HepG2 (cell line): ENCODE data around the gene ERFL. TPM values are rescaled to one million over a fixed set of nuclear protein-coding genes. Genes with fewer than 3 reads are reported as not detected.

Experiments used
- ATAC-seq: fragments of 200-7000 bp; cut with Tn5 transposase; 3 replicates; pipeline ENCODE4 v1.9.1; 2020; ENCODE audit warnings: mild to moderate bottlenecking, moderate library complexity
- BruUV-seq: library from RNA; stranded (reverse); fragments of 400-500 nt; replicated peaks from 2 replicates; lab custom pipeline; 2021; lab: Mats Ljungman, UMichigan
- CTCF ChIA-PET: fragments of 300-600 bp; formaldehyde crosslinking; extraction: SDS; loops from one replicate; lab custom pipeline; 2021; ENCODE audit warnings: low total read pairs, inconsistent platforms, low intra/inter-chr PET ratio; lab: Yijun Ruan, JAX
- POLR2A ChIA-PET: fragments of 350-600 bp; sonication (Branson Sonifier 250); formaldehyde crosslinking; loops from one replicate; lab custom pipeline; 2020; ENCODE audit warnings: antibody characterized with exemption, inconsistent platforms; lab: Yijun Ruan, JAX
- DNase-seq: peaks from one replicate; pipeline ENCODE4 v3.0.0-alpha.2; 2015; ENCODE audit warnings: low spot score
- FAIRE-seq: peaks from 3 replicates; lab custom pipeline; 2011; peaks lifted over from hg19 to GRCh38; lab: Jason Lieb, UNC
- H2AFZ ChIP-seq: one replicate; pipeline ENCODE4 v1.6.1; 2011; ENCODE audit warnings: low read length, inconsistent platforms
- H3K27ac ChIP-seq: fragments of 300-600 bp; 3 replicates; pipeline ENCODE4 v1.8.0; 2011; ENCODE audit warnings: mixed run types, mild to moderate bottlenecking, mixed read lengths, low read length, inconsistent platforms; ENCODE audit not compliant: insufficient read depth; ENCODE audit errors: extremely low read length
- H3K27me3 ChIP-seq, 2 experiments: fragments of 200-600 bp in 1 of 2; 2 replicates in 1 of 2; 3 replicates in 1 of 2; pipeline versions ENCODE4 v1.6.0 to v1.8.0; 2011; ENCODE audit warnings: low read length in 2 of 2, mild to moderate bottlenecking in 2 of 2, moderate library complexity in 2 of 2, inconsistent platforms in 1 of 2; ENCODE audit not compliant: insufficient read depth in 2 of 2, control insufficient read depth in 1 of 2
- H3K36me3 ChIP-seq, 2 experiments: fragments of 200-600 bp in 1 of 2; replicated peaks in 1 of 2; 2 replicates in 1 of 2; 3 replicates in 1 of 2; pipeline versions ENCODE4 v1.5.1 to v1.8.0; 2011; ENCODE audit warnings: low read length in 2 of 2, inconsistent platforms in 1 of 2; ENCODE audit not compliant: insufficient read depth in 2 of 2, control insufficient read depth in 1 of 2
- H3K4me1 ChIP-seq: 2 replicates; pipeline ENCODE4 v1.5.1; 2012; ENCODE audit warnings: low read length, inconsistent platforms; ENCODE audit not compliant: insufficient read depth
- H3K4me2 ChIP-seq: 2 replicates; pipeline ENCODE4 v1.6.0; 2011; ENCODE audit warnings: low read depth, low read length, inconsistent platforms
- H3K4me3 ChIP-seq, 3 experiments: fragments of 200-600 bp in 1 of 3; sonication (generic), shearing (Covaris generic) in 1 of 3; replicated peaks in 1 of 3; 2 replicates each; pipeline ENCODE4 v1.5.1; 2011 to 2016; ENCODE audit warnings: low read length in 3 of 3, inconsistent platforms in 2 of 3, low read depth in 2 of 3, mild to moderate bottlenecking in 2 of 3, control low read depth in 1 of 3, mixed read lengths in 1 of 3; ENCODE audit not compliant: insufficient read depth in 1 of 3
- H3K79me2 ChIP-seq: one replicate; pipeline ENCODE4 v1.6.1; 2011; ENCODE audit warnings: low read length, inconsistent platforms; ENCODE audit not compliant: insufficient read depth
- H3K9ac ChIP-seq: 2 replicates; pipeline ENCODE4 v1.6.0; 2011; ENCODE audit warnings: mild to moderate bottlenecking, low read depth, low read length, inconsistent platforms; ENCODE audit not compliant: insufficient read depth
- H3K9me3 ChIP-seq: 2 replicates; pipeline ENCODE4 v1.5.1; 2012; ENCODE audit warnings: mild to moderate bottlenecking, low read length
- H4K20me1 ChIP-seq: 2 replicates; pipeline ENCODE4 v1.6.0; 2011; ENCODE audit warnings: inconsistent platforms, mild to moderate bottlenecking, low read length, moderate library complexity; ENCODE audit not compliant: insufficient read depth
- HNRNPLL ChIP-seq: fragments of 200-400 bp; formaldehyde crosslinking; IDR thresholded peaks from 2 replicates; pipeline ENCODE4 v1.6.1; 2017; ENCODE audit warnings: mild to moderate bottlenecking, low read depth, low read length; ENCODE audit not compliant: poor library complexity, severe bottlenecking
- IKZF5 ChIP-seq: IDR thresholded peaks from 2 replicates; pipeline ENCODE4 v1.6.1; 2018; ENCODE audit warnings: missing genetic modification reagents, mild to moderate bottlenecking, missing compliant biosample characterization
- NFYC ChIP-seq: IDR thresholded peaks from 2 replicates; pipeline ENCODE4 v1.6.1; 2016; ENCODE audit warnings: missing genetic modification reagents, missing compliant biosample characterization
- TBP ChIP-seq: sonication (generic); formaldehyde crosslinking; IDR thresholded peaks from 2 replicates; pipeline ENCODE4 v1.5.0; 2020; ENCODE audit warnings: missing genetic modification reagents
- ZEB1 ChIP-seq: IDR thresholded peaks from 2 replicates; pipeline ENCODE4 v1.6.1; 2012; ENCODE audit warnings: mild to moderate bottlenecking, low read depth, inconsistent platforms; ENCODE audit not compliant: insufficient replicate concordance
- ZNF101 ChIP-seq: sonication (generic); formaldehyde crosslinking; IDR thresholded peaks from 2 replicates; pipeline ENCODE4 v1.4.0; 2020; ENCODE audit warnings: mild to moderate bottlenecking, low read depth, missing genetic modification reagents, borderline replicate concordance
- ZNF232 ChIP-seq: sonication (generic); formaldehyde crosslinking; IDR thresholded peaks from 2 replicates; pipeline ENCODE4 v1.4.0; 2020; ENCODE audit warnings: missing genetic modification reagents, borderline replicate concordance
- ZNF704 ChIP-seq: sonication (generic); formaldehyde crosslinking; IDR thresholded peaks from 2 replicates; pipeline ENCODE4 v1.8.1; 2023; ENCODE audit warnings: mild to moderate bottlenecking, inconsistent platforms, moderate library complexity, missing genetic modification reagents, borderline replicate concordance
- WGBS: methylation state at CpG from one replicate; pipeline ENCODE4 v1.1.6; 2017; ENCODE audit warnings: low lambda C conversion rate; 5-methylcytosine and 5-hydroxymethylcytosine counted together
- in situ Hi-C: cut with HindIII; loops from 2 replicates; pipeline ENCODE4 v1.10.0; 2017; ENCODE audit warnings: low pct_unique_long_range_greater_than_20kb; ENCODE audit not compliant: extremely low pct_ligation_motif_present
- intact Hi-C: fragments of 100-400 bp; cut with micrococcal nuclease; formaldehyde crosslinking; loops from one replicate; pipeline ENCODE4 v1.10.0; 2022; ENCODE audit not compliant: unreplicated experiment
- polyA plus RNA-seq, 8 experiments: library from polyadenylated mRNA; depleted of rRNA in 3 of 8; stranded (reverse) in 7 of 8; unstranded in 1 of 8; fragments of >200 nt; fragmentation: Illumina TruSeq in 4 of 8; extraction: Trizol in 4 of 8; gene quantifications; 2 replicates each; pipeline versions ENCODE4 v1.2.1 to v1.2.3, GENCODE V29; 2011 to 2016; ENCODE audit warnings: low read depth in 4 of 8, missing spikeins in 1 of 8, mixed read lengths in 1 of 8; ENCODE audit not compliant: insufficient read depth in 1 of 8
- total RNA-seq, 5 experiments: library from RNA; depleted of rRNA; stranded (reverse); fragments of >200 nt; fragmentation: Illumina TruSeq; extraction: Trizol; gene quantifications; 2 replicates each; pipeline ENCODE4 v1.2.3, GENCODE V29; 2016; ENCODE audit warnings: low read depth in 1 of 5

The ERFL gene
- total and polyA plus RNA-seq, 2 of the 13 experiments (the other 11 are each of a cell fraction or from before 2014, with no cell fraction given): not detected

GRCh38 chr19:41906271-41906670 is 22.0 kb downstream of the ERFL start:
- H4K20me1 ChIP-seq: 0 out of 2 replicates have a peak, but pooled peaks cover 3% of the 10 kb centered on the region
- TF ChIP-seq ZNF704: no peak
- TF ChIP-seq TBP (CRISPR knock-in tag): no peak
- TF ChIP-seq HNRNPLL: no peak
- no peak for TF ChIP-seq ZNF232 (CRISPR knock-in tag)
- TF ChIP-seq ZNF101 (CRISPR knock-in tag): no peak
- no peak for TF ChIP-seq ZEB1
- TF ChIP-seq NFYC (CRISPR knock-in tag): no peak
- TF ChIP-seq IKZF5 (CRISPR knock-in tag): no peak
- peaks cover 24% of the 10 kb centered on the region for H3K4me1 ChIP-seq
- H3K4me2 ChIP-seq: no peak overlapping the region
- WGBS: over 99% methylated on average over 9 of the region's 9 CpGs
- DNase-seq (no peak), ATAC-seq (no peak), FAIRE-seq (no peak)
- no TSS peak for BruUV-seq
- H3K9me3 ChIP-seq: no peaks in the 10 kb centered on the region
- no peak overlapping the region for H3K27ac ChIP-seq
- POLR2A ChIA-PET: interaction anchor here (0.9 kb wide), 1 partner anchor 18 kb away, joined by 3 read pairs; no protein-coding TSS in a partner anchor
- peaks cover 22 to 45% of the 10 kb centered on the region in 2 experiments; a peak in 4 of 5 replicates for H3K36me3 ChIP-seq
- intact Hi-C loops (no loop called here), in situ Hi-C loops (no loop called here)
- no peak overlapping the region for H3K4me3 ChIP-seq
- CTCF ChIA-PET: no interaction called here
- no peak overlapping the region for H2AFZ ChIP-seq
- H3K9ac ChIP-seq: no peak overlapping the region
- peaks cover 0 to 2% of the 10 kb centered on the region in 2 experiments; a peak in 3 of 5 replicates for H3K27me3 ChIP-seq
- H3K79me2 ChIP-seq: no peaks in the 10 kb centered on the region
